ENCODE data around the gene TSPY1. TPM values are rescaled to one million over a fixed set of nuclear protein-coding genes. Genes with fewer than 3 reads are reported as not detected.

Gene TSPY1
- not detected in 2 replicates for total RNA-seq

DNA sequence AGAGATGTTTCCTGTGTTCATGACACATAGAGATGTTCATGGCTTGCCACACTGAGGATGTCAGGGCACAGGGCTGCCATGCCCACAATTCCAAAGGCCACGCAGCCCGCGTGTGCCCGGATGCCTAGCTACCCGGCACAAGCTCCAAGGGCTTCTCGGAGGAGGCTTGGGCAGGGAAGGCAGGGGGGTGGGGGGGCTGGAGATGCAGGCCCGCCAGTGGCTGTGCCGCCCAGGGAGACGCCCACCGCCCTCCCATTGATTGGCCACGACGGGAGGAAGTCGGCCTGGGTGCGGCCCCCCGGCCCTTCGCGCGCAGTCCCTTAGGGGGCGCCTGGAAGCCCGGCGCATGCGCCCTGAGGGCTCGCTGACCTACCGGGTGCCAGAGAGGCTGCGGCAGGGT lies at the start of gene TSPY1:
Gene TSPY1, plus strand, starts transcription at position 301 of the 400 bp plus-strand sequence. Its CDS starts 46 bp downstream, at position 347.

GRCh38 chrY:9486967-9487366 lies 20.2 kb downstream of the TSPY1 start, which contains the start of gene TSPY9:
TSPY9 (plus strand) TSS chrY:9487267; CDS start chrY:9487313, 46 bp downstream.

Other genes with a start within 250 kb of the TSPY1 start
- not detected in 2 replicates for gene TSPY4, start 129.5 kb upstream of the TSPY1 start, total RNA-seq
- gene TSPY8, start 109.2 kb upstream of the TSPY1 start, total RNA-seq = not detected in 2 replicates
- gene TSPY3, start 68.5 kb upstream of the TSPY1 start, total RNA-seq = not detected in 2 replicates
- gene TSPY9, start 20.3 kb downstream of the TSPY1 start, total RNA-seq = not detected in 2 replicates
- gene TSPY10, start 60.9 kb downstream of the TSPY1 start, total RNA-seq = not detected in 2 replicates